Astrocyte (in vitro differentiated cells and primary cell): ENCODE measurements around the gene JSRP1. TPM values are rescaled to one million over a fixed set of nuclear protein-coding genes. Genes with fewer than 3 reads are reported as not detected.

ENCODE experiments used
- DNase-seq: peaks from one replicate; pipeline ENCODE4 v3.0.0-alpha.2; 2010; ENCODE audit warnings: low read depth
- FAIRE-seq: peaks from 2 replicates; lab custom pipeline; 2011; peaks lifted over from hg19 to GRCh38; lab: Jason Lieb, UNC
- H2AFZ ChIP-seq: 2 replicates; pipeline ENCODE4 v1.6.0; 2012; ENCODE audit warnings: low read depth, low read length, inconsistent platforms
- H3K27ac ChIP-seq: 2 replicates; pipeline ENCODE4 v1.5.1; 2011; ENCODE audit warnings: low read depth, low read length, inconsistent platforms
- H3K27me3 ChIP-seq: 2 replicates; pipeline ENCODE4 v1.6.0; 2011; ENCODE audit warnings: low read length, inconsistent platforms; ENCODE audit not compliant: insufficient read depth
- H3K36me3 ChIP-seq: 2 replicates; pipeline ENCODE4 v1.5.1; 2011; ENCODE audit warnings: low read length, inconsistent platforms; ENCODE audit not compliant: insufficient read depth
- H3K4me1 ChIP-seq: 2 replicates; pipeline ENCODE4 v1.5.1; 2011; ENCODE audit warnings: low read length, inconsistent platforms; ENCODE audit not compliant: insufficient read depth
- H3K4me2 ChIP-seq: 2 replicates; pipeline ENCODE4 v1.6.0; 2012; ENCODE audit warnings: low read length, inconsistent platforms
- H3K4me3 ChIP-seq: 2 replicates; pipeline ENCODE4 v1.5.1; 2011; ENCODE audit warnings: low read depth, mild to moderate bottlenecking, low read length, inconsistent platforms; ENCODE audit not compliant: insufficient read depth
- H3K79me2 ChIP-seq: 2 replicates; pipeline ENCODE4 v1.6.0; 2012; ENCODE audit warnings: mild to moderate bottlenecking, low read length, inconsistent platforms; ENCODE audit not compliant: insufficient read depth
- H3K9ac ChIP-seq: 2 replicates; pipeline ENCODE4 v1.6.0; 2012; ENCODE audit warnings: mild to moderate bottlenecking, low read length, inconsistent platforms
- H3K9me3 ChIP-seq: 2 replicates; pipeline ENCODE4 v1.5.1; 2012; ENCODE audit warnings: low read depth, mild to moderate bottlenecking, low read length, inconsistent platforms; ENCODE audit not compliant: insufficient read depth
- H4K20me1 ChIP-seq: 2 replicates; pipeline ENCODE4 v1.6.0; 2012; ENCODE audit warnings: low read length, inconsistent platforms; ENCODE audit not compliant: insufficient read depth
- H3K27ac Mint-ChIP-seq: one replicate; pipeline ENCODE4 v1.8.0; 2021; ENCODE audit warnings: mild to moderate bottlenecking, mixed read lengths; ENCODE audit not compliant: unreplicated experiment
- H3K27me3 Mint-ChIP-seq: one replicate; pipeline ENCODE4 v1.8.0; 2021; ENCODE audit warnings: low read depth, mixed read lengths; ENCODE audit not compliant: unreplicated experiment
- H3K36me3 Mint-ChIP-seq: one replicate; pipeline ENCODE4 v1.8.0; 2021; ENCODE audit warnings: low read depth, mixed read lengths; ENCODE audit not compliant: unreplicated experiment
- H3K4me1 Mint-ChIP-seq: one replicate; pipeline ENCODE4 v1.8.0; 2021; ENCODE audit warnings: low read depth, mixed read lengths; ENCODE audit not compliant: unreplicated experiment
- H3K4me3 Mint-ChIP-seq: one replicate; pipeline ENCODE4 v1.8.0; 2021; ENCODE audit warnings: mild to moderate bottlenecking, moderate library complexity, mixed read lengths; ENCODE audit not compliant: unreplicated experiment
- H3K9me3 Mint-ChIP-seq: one replicate; pipeline ENCODE4 v1.8.0; 2021; ENCODE audit warnings: mild to moderate bottlenecking, mixed read lengths; ENCODE audit not compliant: unreplicated experiment
- EZH2 ChIP-seq: IDR thresholded peaks from 2 replicates; pipeline ENCODE4 v1.6.1; 2012; ENCODE audit warnings: mild to moderate bottlenecking, low read length, inconsistent platforms; ENCODE audit not compliant: insufficient read depth
- total RNA-seq: library from RNA; stranded (reverse); gene quantifications from 2 replicates; pipeline ENCODE4 v1.2.1, GENCODE V29; 2021
- TF ChIP-seq, protein P1 (sequence below): IDR thresholded peaks from 2 replicates; pipeline ENCODE4 v1.5.1; 2011; ENCODE audit warnings: low read depth, mild to moderate bottlenecking, inconsistent platforms, low read length, moderate library complexity; ENCODE audit not compliant: insufficient read depth

Gene JSRP1
- total RNA-seq, 1 donor from 2014 or later, result 0.36 TPM

DNA sequence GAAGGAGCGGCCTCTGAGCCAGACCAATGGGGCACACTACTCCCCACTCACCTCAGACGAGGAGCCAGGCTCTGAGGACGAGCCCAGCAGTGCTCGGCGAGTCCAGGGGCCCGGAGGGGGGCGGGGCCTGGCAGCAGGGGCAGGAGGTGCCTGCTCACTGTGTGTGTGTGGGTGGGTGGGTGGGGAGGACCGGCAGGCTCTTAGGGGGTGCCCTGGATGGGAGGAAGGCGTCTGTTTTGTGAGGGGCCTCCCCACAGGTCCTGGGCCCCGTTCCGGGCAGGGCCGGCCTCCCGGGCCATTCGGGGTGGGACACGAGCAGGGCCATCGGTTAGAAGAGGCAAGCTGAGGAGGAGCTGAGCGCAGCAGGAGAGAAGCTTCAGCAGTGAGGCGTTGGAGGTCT, 32.8 kb downstream of the JSRP1 start:
- H3K9me3 ChIP-seq, result no peaks in the 10 kb centered on the region
- no peaks in the 10 kb centered on the region for H3K9me3 Mint-ChIP-seq
- H3K36me3 ChIP-seq, result peaks cover 6% of the 10 kb centered on the region
- no peaks in the 10 kb centered on the region for H3K27me3 Mint-ChIP-seq
- TF ChIP-seq, protein P1, sequence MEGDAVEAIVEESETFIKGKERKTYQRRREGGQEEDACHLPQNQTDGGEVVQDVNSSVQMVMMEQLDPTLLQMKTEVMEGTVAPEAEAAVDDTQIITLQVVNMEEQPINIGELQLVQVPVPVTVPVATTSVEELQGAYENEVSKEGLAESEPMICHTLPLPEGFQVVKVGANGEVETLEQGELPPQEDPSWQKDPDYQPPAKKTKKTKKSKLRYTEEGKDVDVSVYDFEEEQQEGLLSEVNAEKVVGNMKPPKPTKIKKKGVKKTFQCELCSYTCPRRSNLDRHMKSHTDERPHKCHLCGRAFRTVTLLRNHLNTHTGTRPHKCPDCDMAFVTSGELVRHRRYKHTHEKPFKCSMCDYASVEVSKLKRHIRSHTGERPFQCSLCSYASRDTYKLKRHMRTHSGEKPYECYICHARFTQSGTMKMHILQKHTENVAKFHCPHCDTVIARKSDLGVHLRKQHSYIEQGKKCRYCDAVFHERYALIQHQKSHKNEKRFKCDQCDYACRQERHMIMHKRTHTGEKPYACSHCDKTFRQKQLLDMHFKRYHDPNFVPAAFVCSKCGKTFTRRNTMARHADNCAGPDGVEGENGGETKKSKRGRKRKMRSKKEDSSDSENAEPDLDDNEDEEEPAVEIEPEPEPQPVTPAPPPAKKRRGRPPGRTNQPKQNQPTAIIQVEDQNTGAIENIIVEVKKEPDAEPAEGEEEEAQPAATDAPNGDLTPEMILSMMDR, result no peak
- TF ChIP-seq EZH2, result no peak
- no peak overlapping the region for H3K9ac ChIP-seq
- peaks cover 8% of the 10 kb centered on the region for H3K36me3 Mint-ChIP-seq
- H3K4me3 ChIP-seq, result no peak overlapping the region
- FAIRE-seq (no peak), DNase-seq (no peak)
- no peak overlapping the region for H3K27ac ChIP-seq
- H2AFZ ChIP-seq, result no peak overlapping the region
- H3K4me1 ChIP-seq, result peaks cover 8% of the 10 kb centered on the region
- H3K79me2 ChIP-seq, result no peaks in the 10 kb centered on the region
- no peaks in the 10 kb centered on the region for H3K4me1 Mint-ChIP-seq
- H3K4me3 Mint-ChIP-seq, result no peak overlapping the region
- H4K20me1 ChIP-seq, result peaks cover 22% of the 10 kb centered on the region
- H3K27ac Mint-ChIP-seq, result no peak overlapping the region
- H3K27me3 ChIP-seq, result no peaks in the 10 kb centered on the region
- no peak overlapping the region for H3K4me2 ChIP-seq

DNA sequence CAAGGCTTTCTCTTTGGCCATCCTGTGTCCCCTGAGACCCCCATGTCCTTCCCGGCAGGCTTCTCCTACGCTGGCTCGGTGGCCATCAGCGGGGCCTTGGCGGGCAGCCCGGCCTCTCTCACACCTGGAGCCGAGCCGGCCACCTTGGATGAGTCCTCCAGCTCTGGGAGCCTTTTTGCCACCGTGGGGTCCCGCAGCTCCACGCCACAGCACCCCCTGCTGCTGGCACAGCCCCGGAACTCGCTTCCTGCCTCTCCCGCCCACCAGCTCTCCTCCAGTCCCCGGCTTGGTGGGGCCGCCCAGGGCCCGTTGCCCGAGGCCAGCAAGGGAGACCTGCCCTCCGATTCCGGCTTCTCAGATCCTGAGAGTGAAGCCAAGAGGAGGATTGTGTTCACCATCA, 34.3 kb downstream of the JSRP1 start:
- Histone ChIP-seq H3K27me3 (no peaks in the 10 kb centered on the region), H3K4me3 (no peak overlapping the region), H3K9ac (peak overlapping the region; percentile 23), H3K4me1 (peaks cover 8% of the 10 kb centered on the region), H4K20me1 (peaks cover 22% of the 10 kb centered on the region), H2AFZ (no peak overlapping the region), H3K36me3 (peaks cover 6% of the 10 kb centered on the region), H3K4me2 (no peak overlapping the region), H3K27ac (no peak overlapping the region), H3K79me2 (peaks cover 3% of the 10 kb centered on the region), H3K9me3 (no peaks in the 10 kb centered on the region)
- Mint-ChIP-seq H3K27ac (no peak overlapping the region), H3K36me3 (peaks cover 11% of the 10 kb centered on the region), H3K9me3 (no peaks in the 10 kb centered on the region), H3K27me3 (no peaks in the 10 kb centered on the region), H3K4me3 (no peak overlapping the region), H3K4me1 (no peaks in the 10 kb centered on the region)
- TF ChIP-seq, protein P1, result no peak
- TF ChIP-seq EZH2, result no peak
- DNase-seq (no peak), FAIRE-seq (no peak)

DNA sequence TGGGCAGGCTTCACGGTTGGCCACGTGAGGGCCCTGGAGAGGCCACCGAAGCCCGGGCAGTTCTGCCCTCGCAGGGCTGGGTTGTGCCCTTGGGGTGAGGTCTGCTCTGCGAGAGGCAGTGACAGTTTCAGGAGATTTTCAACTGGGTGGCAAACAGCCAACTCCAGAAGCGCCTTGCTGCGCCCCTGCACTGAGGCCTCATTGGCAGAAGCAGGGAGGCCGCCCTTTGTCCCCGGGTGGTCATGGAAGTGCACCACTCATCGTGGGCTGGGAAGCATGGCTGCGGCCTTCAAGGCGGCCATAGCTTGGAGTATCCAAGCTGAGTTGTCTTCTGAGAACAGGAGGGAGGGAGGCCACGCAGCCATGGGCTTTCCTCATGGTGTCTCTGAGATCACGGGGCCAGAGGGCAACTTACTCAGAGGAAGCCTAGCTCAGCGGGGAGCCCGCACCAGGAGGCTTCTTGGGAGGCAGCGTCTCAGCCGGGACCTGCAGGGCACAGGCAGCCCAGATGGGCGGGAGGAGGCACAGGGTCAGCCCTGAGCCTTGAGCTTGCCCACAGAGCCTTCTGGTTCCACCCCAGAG, 34.9 kb downstream of the JSRP1 start:
- DNase-seq (no peak), FAIRE-seq (no peak)
- Histone ChIP-seq H2AFZ (no peak overlapping the region), H3K79me2 (peaks cover 3% of the 10 kb centered on the region), H3K4me1 (peaks cover 8% of the 10 kb centered on the region), H3K4me3 (no peak overlapping the region), H3K36me3 (peaks cover 6% of the 10 kb centered on the region), H4K20me1 (peaks cover 22% of the 10 kb centered on the region), H3K4me2 (peak overlapping the region; percentile 7), H3K9ac (peak overlapping the region; percentile 23), H3K27ac (peak overlapping the region; percentile 2), H3K9me3 (no peaks in the 10 kb centered on the region), H3K27me3 (no peaks in the 10 kb centered on the region)
- no peak overlapping the region for H3K27ac Mint-ChIP-seq
- no peaks in the 10 kb centered on the region for H3K27me3 Mint-ChIP-seq
- no peaks in the 10 kb centered on the region for H3K9me3 Mint-ChIP-seq
- peaks cover 11% of the 10 kb centered on the region for H3K36me3 Mint-ChIP-seq
- TF ChIP-seq, protein P1, result no peak
- TF ChIP-seq EZH2, result no peak
- H3K4me3 Mint-ChIP-seq, result no peak overlapping the region
- no peaks in the 10 kb centered on the region for H3K4me1 Mint-ChIP-seq
